ENCODE measurements around the gene PARD3B. TPM values are rescaled to one million over a fixed set of nuclear protein-coding genes. Genes with fewer than 3 reads are reported as not detected.

The PARD3B gene
- total RNA-seq, 1 donor from 2014 or later: 0.66 TPM

DNA sequence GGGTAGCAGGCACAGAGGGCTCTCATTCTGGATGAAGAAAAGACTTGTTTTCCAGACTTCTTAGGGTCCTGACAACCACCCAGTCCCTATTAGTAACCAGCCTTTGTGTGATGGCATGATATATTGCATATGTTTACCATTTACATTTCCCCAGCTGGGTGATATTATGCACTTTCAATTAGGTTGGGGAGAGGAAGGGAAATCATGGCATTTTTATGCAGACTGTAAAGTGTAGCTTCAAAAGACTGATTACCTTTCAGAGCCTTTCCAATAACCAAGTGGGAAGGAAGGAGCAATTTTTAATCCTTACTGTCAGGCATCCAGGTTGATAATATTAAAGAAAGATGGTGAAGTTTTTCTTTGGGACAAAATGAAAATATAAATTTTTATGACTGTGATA is 896.2 kb downstream of the PARD3B start:
- no peak for DNase-seq
- Mint-ChIP-seq H3K27ac (ENCODE audit: unreplicated experiment) (no peak overlapping the region), H3K4me3 (ENCODE audit: unreplicated experiment) (no peak overlapping the region), H3K27me3 (ENCODE audit: unreplicated experiment) (no peaks in the 10 kb centered on the region), H3K36me3 (ENCODE audit: unreplicated experiment) (peaks cover 17% of the 10 kb centered on the region), H3K9me3 (ENCODE audit: unreplicated experiment) (peaks cover 7% of the 10 kb centered on the region), H3K4me1 (ENCODE audit: low read depth, unreplicated experiment) (no peaks in the 10 kb centered on the region)
- TF ChIP-seq, protein P1, sequence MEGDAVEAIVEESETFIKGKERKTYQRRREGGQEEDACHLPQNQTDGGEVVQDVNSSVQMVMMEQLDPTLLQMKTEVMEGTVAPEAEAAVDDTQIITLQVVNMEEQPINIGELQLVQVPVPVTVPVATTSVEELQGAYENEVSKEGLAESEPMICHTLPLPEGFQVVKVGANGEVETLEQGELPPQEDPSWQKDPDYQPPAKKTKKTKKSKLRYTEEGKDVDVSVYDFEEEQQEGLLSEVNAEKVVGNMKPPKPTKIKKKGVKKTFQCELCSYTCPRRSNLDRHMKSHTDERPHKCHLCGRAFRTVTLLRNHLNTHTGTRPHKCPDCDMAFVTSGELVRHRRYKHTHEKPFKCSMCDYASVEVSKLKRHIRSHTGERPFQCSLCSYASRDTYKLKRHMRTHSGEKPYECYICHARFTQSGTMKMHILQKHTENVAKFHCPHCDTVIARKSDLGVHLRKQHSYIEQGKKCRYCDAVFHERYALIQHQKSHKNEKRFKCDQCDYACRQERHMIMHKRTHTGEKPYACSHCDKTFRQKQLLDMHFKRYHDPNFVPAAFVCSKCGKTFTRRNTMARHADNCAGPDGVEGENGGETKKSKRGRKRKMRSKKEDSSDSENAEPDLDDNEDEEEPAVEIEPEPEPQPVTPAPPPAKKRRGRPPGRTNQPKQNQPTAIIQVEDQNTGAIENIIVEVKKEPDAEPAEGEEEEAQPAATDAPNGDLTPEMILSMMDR (IDR thresholded peaks at IDR 0.05; ENCODE audit: partially characterized antibody, unreplicated experiment): no peak

DNA sequence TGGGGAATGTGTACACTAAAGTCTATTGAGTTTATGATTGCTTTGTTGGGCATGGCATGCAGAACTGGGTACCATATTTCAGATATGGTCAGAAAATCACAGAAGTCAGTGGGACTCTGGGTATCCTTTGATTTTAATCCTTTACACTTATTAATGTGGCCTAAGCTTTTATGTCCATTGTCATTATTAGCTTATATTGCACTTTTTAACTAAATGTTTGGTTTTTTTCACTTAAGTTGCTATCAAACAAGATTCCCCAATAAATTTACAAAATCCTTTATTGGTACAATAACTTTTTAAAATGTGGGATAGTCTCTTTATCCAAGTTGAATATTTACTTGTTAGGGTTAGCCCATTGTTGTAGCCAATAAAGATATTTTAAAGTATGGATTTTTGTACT is 902.9 kb downstream of the PARD3B start:
- Mint-ChIP-seq H3K27ac (ENCODE audit: unreplicated experiment) (no peak overlapping the region), H3K4me3 (ENCODE audit: unreplicated experiment) (no peak overlapping the region), H3K9me3 (ENCODE audit: unreplicated experiment) (peaks cover 8% of the 10 kb centered on the region), H3K36me3 (ENCODE audit: unreplicated experiment) (peaks cover 14% of the 10 kb centered on the region), H3K27me3 (ENCODE audit: unreplicated experiment) (no peaks in the 10 kb centered on the region), H3K4me1 (ENCODE audit: low read depth, unreplicated experiment) (peaks cover 14% of the 10 kb centered on the region)
- DNase-seq: no peak
- TF ChIP-seq, protein P1 (IDR thresholded peaks at IDR 0.05; ENCODE audit: partially characterized antibody, unreplicated experiment): no peak

DNA sequence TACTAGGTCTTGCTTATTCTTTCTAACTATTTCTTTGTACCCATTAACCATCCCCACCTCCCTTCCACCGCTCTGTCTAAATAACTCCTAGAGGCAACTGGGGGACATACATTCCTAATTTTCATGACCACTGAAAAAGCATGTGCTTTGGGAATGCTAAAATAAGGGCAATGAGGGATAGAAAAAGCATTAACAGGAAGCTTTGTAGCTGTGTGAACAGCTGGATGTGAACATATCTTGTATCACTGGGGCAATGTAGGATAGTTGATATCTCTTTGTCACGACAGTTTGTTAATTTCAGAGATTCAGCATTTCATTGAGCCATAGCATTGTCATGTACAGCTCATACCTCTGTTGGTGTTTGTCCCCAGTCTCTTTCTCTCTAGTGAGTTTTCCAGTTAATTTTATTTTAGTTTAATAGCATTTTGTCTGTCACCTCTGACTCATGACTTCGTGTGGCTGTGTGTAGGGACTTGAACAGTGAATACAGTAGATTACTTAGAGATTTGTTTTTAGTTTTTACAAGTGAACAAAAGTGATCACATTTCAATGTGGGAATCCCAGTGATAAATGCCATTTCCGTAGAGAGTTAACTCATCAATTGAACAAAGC is 906.7 kb downstream of the PARD3B start:
- Mint-ChIP-seq H3K27me3 (ENCODE audit: unreplicated experiment) (no peaks in the 10 kb centered on the region), H3K36me3 (ENCODE audit: unreplicated experiment) (no peaks in the 10 kb centered on the region), H3K4me3 (ENCODE audit: unreplicated experiment) (no peak overlapping the region), H3K27ac (ENCODE audit: unreplicated experiment) (peak overlapping the region; percentile 41), H3K4me1 (ENCODE audit: low read depth, unreplicated experiment) (peaks cover 15% of the 10 kb centered on the region), H3K9me3 (ENCODE audit: unreplicated experiment) (peaks cover 2% of the 10 kb centered on the region)
- TF ChIP-seq, protein P1 (IDR thresholded peaks at IDR 0.05; ENCODE audit: partially characterized antibody, unreplicated experiment): no peak
- DNase-seq: no peak

DNA sequence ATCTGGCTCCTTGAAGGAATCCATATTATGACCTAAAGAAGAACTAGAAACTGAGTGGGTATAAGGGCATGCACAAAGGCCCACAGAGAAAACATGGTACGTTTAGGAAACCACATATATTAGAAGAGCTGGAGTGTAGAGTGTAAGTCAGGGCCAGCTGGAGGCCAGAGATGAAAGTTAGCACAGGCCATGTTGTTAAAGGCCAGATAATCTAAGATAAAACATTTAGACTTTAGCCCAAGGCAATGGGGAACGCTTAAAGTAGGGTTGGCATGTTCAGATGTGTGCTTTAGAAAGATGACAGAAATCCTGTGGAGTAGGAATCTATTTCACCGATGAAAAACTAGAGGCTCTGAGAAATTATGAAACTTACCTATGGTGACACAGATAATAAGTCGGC is 907.9 kb downstream of the PARD3B start:
- H3K36me3 Mint-ChIP-seq (ENCODE audit: unreplicated experiment): no peaks in the 10 kb centered on the region
- peaks cover 2% of the 10 kb centered on the region for H3K9me3 Mint-ChIP-seq (ENCODE audit: unreplicated experiment)
- H3K4me3 Mint-ChIP-seq (ENCODE audit: unreplicated experiment): no peak overlapping the region
- TF ChIP-seq, protein P1 (IDR thresholded peaks at IDR 0.05; ENCODE audit: partially characterized antibody, unreplicated experiment): no peak
- H3K27me3 Mint-ChIP-seq (ENCODE audit: unreplicated experiment): no peaks in the 10 kb centered on the region
- DNase-seq: no peak
- H3K27ac Mint-ChIP-seq (ENCODE audit: unreplicated experiment): no peak overlapping the region
- H3K4me1 Mint-ChIP-seq (ENCODE audit: low read depth, unreplicated experiment): peaks cover 15% of the 10 kb centered on the region

DNA sequence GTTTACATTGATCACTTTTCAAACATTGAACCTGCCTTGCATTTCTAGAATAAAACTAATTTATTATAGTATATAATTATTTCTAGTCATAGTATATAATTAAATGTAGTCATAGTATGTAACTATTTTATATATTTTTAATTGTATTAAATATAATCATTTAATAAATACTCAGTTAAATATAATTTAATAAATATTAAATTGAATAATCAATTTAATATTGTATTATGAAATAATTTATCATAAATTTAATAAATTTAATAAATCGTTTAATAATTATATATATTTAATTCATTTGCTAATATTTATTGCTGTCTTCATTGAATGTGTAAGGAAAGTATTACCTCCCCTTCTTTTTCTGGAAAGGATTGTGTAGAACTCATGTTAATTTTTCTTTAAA is 911.4 kb downstream of the PARD3B start:
- peaks cover 2% of the 10 kb centered on the region for H3K9me3 Mint-ChIP-seq (ENCODE audit: unreplicated experiment)
- no peak overlapping the region for H3K27ac Mint-ChIP-seq (ENCODE audit: unreplicated experiment)
- DNase-seq: no peak
- TF ChIP-seq, protein P1 (IDR thresholded peaks at IDR 0.05; ENCODE audit: partially characterized antibody, unreplicated experiment): no peak
- no peaks in the 10 kb centered on the region for H3K27me3 Mint-ChIP-seq (ENCODE audit: unreplicated experiment)
- H3K4me3 Mint-ChIP-seq (ENCODE audit: unreplicated experiment): no peak overlapping the region
- H3K36me3 Mint-ChIP-seq (ENCODE audit: unreplicated experiment): peaks cover 5% of the 10 kb centered on the region
- peaks cover 15% of the 10 kb centered on the region for H3K4me1 Mint-ChIP-seq (ENCODE audit: low read depth, unreplicated experiment)
